ENCODE data around the gene MTERF2. TPM values are rescaled to one million over a fixed set of nuclear protein-coding genes. Genes with fewer than 3 reads are reported as not detected.

MTERF2 gene
- total and polyA plus RNA-seq, 2 experiments from 2014 or later: 16.7 to 20.6 TPM

- no peaks in the 10 kb centered on the region for H3K27me3 ChIP-seq
- no peaks in the 10 kb centered on the region for H4K20me1 ChIP-seq (ENCODE audit: insufficient read depth, poor library complexity, severe bottlenecking)
- H2AFZ ChIP-seq: no peak overlapping the region
- no peaks in the 10 kb centered on the region for H3K9me3 ChIP-seq (ENCODE audit: low read depth)
- H3K36me3 ChIP-seq (replicated peaks; ENCODE audit: insufficient read depth, low read depth): no peaks in the 10 kb centered on the region
- no peaks in the 10 kb centered on the region for H3K79me2 ChIP-seq
- H3K9me2 ChIP-seq (replicated peaks; ENCODE audit: insufficient read depth): no peaks in the 10 kb centered on the region
- H3K4me2 ChIP-seq: no peak overlapping the region
- no peak overlapping the region for H3K27ac ChIP-seq
- no peak for TF ChIP-seq EZH2phosphoT487 (IDR thresholded peaks at IDR 0.05; ENCODE audit: low read depth, severe bottlenecking, unreplicated experiment)
- no peak for TF ChIP-seq EZH2 (IDR thresholded peaks at IDR 0.05; ENCODE audit: borderline replicate concordance)
- no peak for TF ChIP-seq CTCF (IDR thresholded peaks at IDR 0.05; ENCODE audit: poor library complexity)
- WGBS (ENCODE audit: low lambda C conversion rate, missing lambda C conversion rate): 92% methylated on average over 2 of the region's 2 CpGs
- H3K4me3 ChIP-seq: no peak overlapping the region
- no peaks in the 10 kb centered on the region for H3K4me1 ChIP-seq (ENCODE audit: insufficient read depth)
- DNase-seq (ENCODE audit: low spot score): no peak
Observed at GRCh38 chr12:106942775-106943174, 44.2 kb downstream of the MTERF2 start.

- Histone ChIP-seq H3K4me3 (no peak overlapping the region), H3K27ac (no peak overlapping the region), H3K4me1 (ENCODE audit: insufficient read depth) (no peaks in the 10 kb centered on the region), H3K27me3 (no peaks in the 10 kb centered on the region), H3K36me3 (replicated peaks; ENCODE audit: insufficient read depth, low read depth) (no peaks in the 10 kb centered on the region), H3K9me2 (replicated peaks; ENCODE audit: insufficient read depth) (no peaks in the 10 kb centered on the region), H4K20me1 (ENCODE audit: insufficient read depth, poor library complexity, severe bottlenecking) (no peaks in the 10 kb centered on the region), H3K79me2 (no peaks in the 10 kb centered on the region), H2AFZ (no peak overlapping the region), H3K4me2 (no peak overlapping the region), H3K9me3 (ENCODE audit: low read depth) (no peaks in the 10 kb centered on the region)
- peak; percentile 12 for DNase-seq (ENCODE audit: low spot score)
- WGBS (ENCODE audit: low lambda C conversion rate, missing lambda C conversion rate): 52% methylated on average over 6 of the region's 6 CpGs
- TF ChIP-seq CTCF (IDR thresholded peaks at IDR 0.05; ENCODE audit: poor library complexity) (no peak), EZH2phosphoT487 (IDR thresholded peaks at IDR 0.05; ENCODE audit: low read depth, severe bottlenecking, unreplicated experiment) (no peak), EZH2 (IDR thresholded peaks at IDR 0.05; ENCODE audit: borderline replicate concordance) (no peak)
Observed at GRCh38 chr12:106941481-106942156, 45.3 kb downstream of the MTERF2 start.

GRCh38 chr12:106934277-106934676, 52.7 kb downstream of the MTERF2 start:
- no peaks in the 10 kb centered on the region for H3K4me1 ChIP-seq (ENCODE audit: insufficient read depth)
- H4K20me1 ChIP-seq (ENCODE audit: insufficient read depth, poor library complexity, severe bottlenecking): no peaks in the 10 kb centered on the region
- TF ChIP-seq EZH2phosphoT487 (IDR thresholded peaks at IDR 0.05; ENCODE audit: low read depth, severe bottlenecking, unreplicated experiment) (no peak), CTCF (IDR thresholded peaks at IDR 0.05; ENCODE audit: poor library complexity) (no peak), EZH2 (IDR thresholded peaks at IDR 0.05; ENCODE audit: borderline replicate concordance) (no peak)
- H3K9me2 ChIP-seq (replicated peaks; ENCODE audit: insufficient read depth): no peaks in the 10 kb centered on the region
- no peaks in the 10 kb centered on the region for H3K27me3 ChIP-seq
- no peak overlapping the region for H3K4me3 ChIP-seq
- H3K27ac ChIP-seq: no peak overlapping the region
- no peak for DNase-seq (ENCODE audit: low spot score)
- H3K79me2 ChIP-seq: no peaks in the 10 kb centered on the region
- H3K36me3 ChIP-seq (replicated peaks; ENCODE audit: insufficient read depth, low read depth): no peaks in the 10 kb centered on the region
- no peaks in the 10 kb centered on the region for H3K9me3 ChIP-seq (ENCODE audit: low read depth)
- WGBS (ENCODE audit: low lambda C conversion rate, missing lambda C conversion rate): 84% methylated on average over 3 of the region's 3 CpGs
- no peak overlapping the region for H2AFZ ChIP-seq
- H3K4me2 ChIP-seq: no peak overlapping the region

Other genes with a start within 250 kb of the MTERF2 start
- 10.6 and 13.3 TPM in 2 replicates for gene RIC8B, start 212.5 kb downstream of the MTERF2 start, total RNA-seq
- gene RIC8B, start 212.5 kb downstream of the MTERF2 start, polyA plus RNA-seq: 5.4 and 8.8 TPM in 2 replicates
- gene TMEM263, start 31.2 kb downstream of the MTERF2 start, total RNA-seq: 128 and 132 TPM in 2 replicates
- gene TMEM263, start 31.2 kb downstream of the MTERF2 start, polyA plus RNA-seq: 70.0 and 73.1 TPM in 2 replicates
- 27.7 and 34.6 TPM in 2 replicates for gene CRY1, start 106.4 kb upstream of the MTERF2 start, total RNA-seq
- gene CRY1, start 106.4 kb upstream of the MTERF2 start, polyA plus RNA-seq: 25.3 and 29.1 TPM in 2 replicates